COLO668 (cell line): Measurements from ENCODE around the gene NGFR.

Source experiments
- DNase-seq: peaks from one replicate; lab custom pipeline; 2025; ENCODE audit not compliant: unreplicated experiment; lab: John Stamatoyannopoulos, UW

NGFR gene

DNA sequence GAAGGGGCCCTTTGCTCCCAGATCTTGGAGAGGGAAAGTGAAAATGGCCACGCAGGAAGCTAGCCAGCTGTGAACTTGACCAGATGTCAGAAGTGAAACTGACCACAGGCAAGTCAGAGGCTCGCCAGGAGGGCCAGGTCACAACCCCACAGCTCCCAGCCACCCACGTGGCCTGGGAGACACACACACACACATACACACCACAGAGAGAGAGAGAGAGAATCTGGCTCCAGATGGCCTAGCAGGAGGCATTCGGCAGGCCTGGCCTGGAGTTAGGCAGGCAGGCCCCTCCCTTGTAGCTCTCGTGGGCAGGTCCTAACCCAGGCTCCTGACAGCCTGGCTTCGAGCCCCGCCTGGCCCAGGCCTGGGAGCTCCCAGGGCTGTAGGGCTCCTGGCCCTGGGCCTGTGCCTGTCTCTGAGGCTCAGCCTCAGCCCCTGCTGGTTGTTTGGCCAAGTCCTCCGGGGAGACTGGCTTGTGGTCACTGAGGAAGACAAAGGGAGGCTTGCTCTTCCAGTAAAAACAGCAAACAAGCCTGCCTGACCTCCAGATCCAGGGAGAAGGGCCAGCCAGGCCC is 20.2 kb downstream of the NGFR start:
- DNase-seq, result no peak

DNA sequence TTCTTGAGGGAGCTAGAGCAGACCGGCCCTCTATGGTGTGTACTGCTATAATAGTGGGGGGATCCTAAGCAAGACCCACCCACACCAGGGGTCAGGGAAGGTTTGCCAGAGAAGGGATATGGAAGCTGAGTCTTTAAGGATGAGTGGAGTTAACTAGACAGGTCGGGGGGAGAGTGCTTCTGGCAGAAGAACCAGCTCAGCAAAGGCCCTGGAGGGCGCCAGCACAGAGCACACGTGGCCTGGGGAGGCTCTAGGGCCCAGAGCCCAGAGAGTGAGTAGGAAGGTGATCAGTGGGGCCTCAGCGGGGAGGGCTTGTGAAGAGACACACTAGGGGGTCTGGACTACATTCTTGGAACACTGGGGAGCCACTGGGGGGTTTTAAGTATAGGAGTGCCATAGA is 21.1 kb downstream of the NGFR start:
- DNase-seq, result no peak

DNA sequence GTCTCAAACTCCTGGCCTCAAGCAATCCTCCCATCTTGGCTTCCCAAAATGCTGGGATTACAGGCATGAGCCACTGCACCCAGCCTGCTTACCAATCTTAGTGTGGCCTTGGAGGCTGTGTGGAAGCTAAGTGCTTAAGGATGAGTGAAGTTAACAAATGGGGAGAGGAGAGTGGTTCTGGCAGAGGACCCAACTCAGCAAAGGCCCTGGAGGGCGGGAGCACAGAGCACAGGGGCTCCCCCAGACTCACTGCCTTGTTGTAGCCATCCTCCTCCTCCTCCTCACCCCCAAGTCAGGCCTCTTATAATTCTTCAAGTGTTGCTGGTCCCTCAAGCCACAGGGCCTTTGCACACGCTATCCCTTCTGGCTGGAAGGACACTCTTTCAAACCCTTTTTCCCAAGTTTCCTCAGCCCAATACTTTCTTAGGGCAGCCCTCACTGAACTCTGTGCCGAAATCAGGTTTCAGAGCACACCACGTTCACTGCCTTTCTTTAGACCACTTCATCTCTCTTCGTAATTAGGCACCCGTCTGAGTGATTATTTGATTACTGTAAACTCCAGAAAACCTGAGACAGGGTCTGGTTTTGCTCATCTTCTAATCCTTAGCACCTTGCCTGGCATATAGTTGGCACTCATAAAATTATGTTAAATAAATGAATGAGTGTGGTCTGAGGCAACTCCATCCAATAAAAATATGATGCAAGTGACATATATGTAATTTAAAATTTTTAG is 23.4 kb downstream of the NGFR start:
- no peak for DNase-seq

DNA sequence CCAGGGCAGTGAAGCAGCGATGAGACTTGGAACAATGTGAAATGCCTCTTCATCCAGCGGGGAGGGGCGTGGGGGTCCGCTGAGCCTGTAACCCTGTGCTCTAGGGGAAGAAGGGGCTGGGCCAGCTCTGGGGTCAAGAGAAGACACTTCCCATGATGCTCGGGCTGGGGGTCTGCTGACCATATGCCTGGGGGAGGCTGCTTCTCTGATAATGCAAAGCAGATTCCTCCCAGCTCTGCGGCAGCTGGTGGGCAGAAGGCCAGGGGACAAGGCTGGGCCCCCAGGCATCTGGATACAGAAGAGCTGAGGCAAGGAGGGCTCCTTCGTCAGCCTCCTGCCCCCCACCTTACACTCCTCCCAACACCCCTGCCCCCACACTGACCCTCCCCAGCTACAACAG is 24.7 kb downstream of the NGFR start:
- DNase-seq, result no peak

DNA sequence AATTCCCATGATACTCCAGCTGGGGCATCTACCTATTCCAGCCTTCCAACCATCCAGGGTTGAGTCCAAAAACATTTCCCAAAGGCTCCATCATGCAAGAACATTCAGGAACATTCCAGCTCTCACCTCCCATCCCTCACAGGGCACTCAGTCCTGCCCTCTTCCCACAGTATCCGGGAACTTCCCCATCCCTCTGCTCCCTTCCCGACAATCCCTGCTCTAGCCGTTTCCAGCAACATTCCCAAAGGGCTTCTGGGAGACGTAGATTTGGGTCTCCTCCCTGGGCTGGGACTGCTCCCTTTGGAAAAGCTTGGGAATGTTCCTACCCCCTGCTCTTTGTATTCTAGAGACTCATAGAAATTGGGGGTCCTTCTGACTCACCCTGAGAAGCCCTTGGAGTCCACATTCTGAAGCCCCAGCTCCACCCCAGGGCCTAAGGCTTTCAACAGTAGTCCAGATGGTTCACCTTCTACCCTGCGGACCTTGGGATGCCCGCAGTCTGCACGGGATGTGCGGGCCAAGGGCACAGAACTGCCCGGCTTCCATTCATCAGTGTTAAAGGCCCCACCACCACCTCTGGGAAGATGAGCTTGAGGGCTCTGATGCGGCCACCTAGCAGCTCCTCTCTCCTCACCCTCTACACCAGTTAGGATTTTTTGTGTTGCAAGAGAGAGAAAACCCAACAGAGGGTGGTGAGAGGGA is 25.4 kb downstream of the NGFR start:
- DNase-seq, result no peak

DNA sequence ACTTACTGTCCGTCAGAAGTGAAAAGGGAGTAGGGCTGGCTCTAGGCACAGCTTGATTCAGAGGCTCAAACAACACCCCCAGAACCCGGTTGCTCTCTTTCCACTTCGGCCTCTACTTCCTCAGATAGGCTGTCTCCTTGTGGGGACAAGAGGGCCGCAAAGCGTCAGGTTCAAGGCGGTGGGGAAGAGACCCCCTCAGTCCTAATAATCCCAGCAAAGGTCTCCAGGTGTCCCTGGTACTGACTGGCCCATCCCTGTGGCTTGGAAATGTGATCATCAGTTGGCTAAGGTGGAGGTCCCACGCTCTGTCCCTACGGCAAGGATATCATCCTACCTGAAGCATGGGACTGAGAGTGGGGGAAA is 26.0 kb downstream of the NGFR start:
- no peak for DNase-seq

DNA sequence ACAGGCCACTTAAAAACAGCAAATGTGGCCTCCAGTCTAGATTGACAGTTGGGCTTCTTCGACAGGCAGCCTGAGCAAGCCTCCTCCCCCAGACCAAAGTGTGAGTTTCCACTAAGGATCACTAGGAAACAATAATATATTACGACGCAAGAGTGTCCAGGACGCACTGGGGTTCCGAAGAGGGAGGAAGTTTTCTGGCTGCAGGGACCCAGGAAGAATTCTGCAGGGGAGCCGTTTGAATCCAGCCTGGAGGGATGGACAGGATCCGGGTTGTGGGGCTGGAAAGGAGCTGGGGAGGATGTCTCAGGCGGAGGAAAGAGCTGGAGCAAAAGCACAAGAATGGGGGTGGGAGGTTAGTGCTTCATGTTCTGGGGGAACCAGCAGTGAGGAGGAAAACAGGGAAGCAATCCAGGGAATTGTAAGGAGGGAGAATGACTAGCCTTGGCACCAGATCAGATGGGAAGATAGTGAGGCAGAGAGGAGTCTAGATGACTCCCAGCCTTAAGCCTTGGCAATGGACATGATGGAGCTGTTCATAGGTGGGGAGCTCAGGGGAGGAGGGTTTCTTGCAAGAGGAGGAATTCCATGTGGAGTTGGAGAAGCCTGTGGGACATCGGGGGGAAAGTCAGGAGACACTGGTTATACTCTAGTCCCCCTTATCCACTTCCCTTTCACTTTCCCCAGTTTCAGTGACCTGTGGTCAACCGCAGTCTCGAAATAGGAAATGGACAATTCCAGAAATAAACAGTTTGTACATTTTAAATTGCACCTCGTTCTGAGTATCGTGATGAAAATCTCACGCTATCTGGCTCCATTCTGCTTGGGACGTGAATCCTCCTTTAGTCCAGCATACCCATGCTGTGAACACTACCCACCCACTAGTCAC is 26.6 kb downstream of the NGFR start:
- DNase-seq, result no peak

DNA sequence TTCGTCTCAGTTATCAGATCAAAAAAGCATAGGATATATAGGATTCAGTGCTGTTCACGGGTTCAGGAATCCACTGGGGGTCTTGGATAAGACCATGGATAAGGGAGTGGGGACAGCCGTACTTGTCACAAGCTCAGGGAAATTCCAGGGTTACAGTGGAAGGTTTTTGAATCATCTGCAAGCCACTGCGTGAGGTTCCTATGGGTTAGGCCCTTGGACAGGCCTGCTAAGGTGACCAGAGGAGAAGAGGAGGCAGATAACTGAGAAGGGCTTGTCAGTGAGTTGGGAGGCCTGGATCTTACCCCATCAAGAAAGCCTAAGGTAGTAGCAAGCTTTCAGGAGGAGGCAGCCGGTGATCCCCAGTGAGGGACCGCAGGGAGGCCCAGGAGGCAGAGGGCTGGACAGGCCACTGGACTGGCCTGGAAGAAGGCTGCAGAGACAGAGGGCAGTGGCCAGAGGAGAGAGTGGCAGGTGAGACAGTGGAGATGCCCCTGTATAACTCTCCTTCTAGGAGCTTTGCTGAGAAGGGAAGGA is 27.3 kb downstream of the NGFR start:
- no peak for DNase-seq

DNA sequence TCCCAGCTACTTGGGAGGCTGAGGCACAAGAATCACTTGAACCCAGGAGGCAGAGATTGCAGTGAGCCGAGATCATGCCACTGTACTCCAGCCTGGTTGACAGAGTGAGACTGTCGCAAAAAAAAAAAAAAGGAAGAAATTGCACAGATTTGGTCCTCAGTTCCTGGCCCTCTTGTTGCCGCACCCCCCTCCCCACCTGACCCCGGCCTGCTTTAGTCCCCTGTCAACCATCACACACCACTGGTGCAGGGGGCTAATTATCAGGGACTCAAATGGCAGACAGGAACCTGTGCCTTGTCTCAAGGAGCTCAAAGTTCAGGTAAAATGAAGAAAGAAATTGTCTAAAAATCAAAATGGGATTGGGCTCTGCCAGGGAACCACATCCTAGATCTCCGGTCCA is 28.1 kb downstream of the NGFR start:
- DNase-seq, result no peak

DNA sequence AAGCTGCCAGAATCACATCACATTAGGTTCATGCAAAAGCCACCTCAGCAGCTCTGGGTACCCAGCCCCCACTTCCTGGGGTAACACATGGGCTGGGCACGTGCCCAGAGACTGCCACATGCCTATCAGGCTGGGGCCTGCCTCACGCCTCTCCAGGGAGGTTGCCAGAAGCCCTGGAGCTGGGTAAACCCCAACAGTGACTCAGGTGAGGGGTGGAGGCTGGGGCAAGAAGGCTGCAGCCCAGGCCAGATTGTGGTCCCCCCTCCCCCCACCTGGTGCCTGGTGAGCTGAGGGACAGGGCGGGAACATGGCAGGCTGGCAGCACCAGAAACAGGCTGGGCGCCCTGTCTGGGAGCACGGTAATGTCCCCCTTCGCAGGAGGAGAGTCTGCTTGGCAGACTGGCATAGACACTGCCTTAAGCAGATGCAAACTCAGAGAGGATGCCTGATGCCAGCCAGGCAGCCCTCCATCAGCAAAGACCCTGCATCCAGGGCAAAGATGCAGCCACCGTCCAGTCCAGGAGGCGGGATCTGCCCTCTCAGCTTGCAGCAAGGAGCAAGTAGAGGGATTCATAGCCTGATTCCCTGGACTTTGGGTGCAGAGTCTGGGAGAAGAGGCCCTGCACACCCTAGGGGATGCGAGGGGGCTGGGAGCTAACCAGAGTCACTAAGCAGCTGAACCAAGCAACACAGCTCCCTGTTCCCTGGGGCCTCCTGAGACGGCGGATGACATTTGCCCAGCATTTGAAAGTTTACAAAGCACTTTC is 28.8 kb downstream of the NGFR start:
- DNase-seq, result no peak

DNA sequence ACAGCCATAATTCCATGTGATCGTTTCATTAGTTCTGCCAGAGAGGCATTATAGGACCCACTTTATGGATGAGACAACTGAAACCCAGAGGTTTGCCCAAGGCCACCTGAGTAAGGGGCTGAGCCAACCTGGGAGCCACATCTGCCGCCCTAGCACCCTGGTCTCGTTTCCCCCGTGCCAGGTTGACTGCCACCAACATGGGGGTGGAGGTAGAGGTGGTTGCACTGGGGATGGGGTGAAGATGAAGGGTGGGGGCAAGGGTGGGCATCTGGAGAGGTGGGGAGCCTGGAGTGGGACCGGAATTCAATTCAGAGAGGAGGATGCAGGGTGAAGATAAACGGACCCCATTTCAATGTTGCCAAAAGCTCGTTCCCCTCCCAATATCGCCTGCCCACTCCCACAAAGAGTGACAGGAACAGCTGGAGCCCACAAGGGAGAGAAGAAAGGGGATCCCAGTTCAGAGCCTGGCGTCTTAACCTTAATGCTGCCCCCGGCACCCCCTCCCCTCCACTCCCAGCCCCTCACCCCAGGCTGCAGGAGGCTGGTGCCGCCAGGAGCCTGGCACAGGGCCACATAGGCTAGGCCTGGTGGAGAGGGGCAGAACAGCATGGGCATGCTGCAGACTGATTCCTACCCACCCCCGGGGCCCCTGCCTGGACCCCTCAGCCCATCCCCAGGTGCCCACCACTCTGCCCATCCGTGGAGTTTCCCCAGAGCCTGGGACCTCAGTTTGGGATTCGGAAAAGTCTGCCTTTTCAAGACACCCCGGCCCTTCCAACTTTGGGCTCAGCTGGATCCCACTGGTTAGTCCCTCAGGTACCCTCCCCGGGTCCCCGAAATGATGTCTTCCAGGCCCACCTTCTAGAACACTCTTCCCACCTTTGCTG is 29.6 kb downstream of the NGFR start:
- DNase-seq, result no peak

DNA sequence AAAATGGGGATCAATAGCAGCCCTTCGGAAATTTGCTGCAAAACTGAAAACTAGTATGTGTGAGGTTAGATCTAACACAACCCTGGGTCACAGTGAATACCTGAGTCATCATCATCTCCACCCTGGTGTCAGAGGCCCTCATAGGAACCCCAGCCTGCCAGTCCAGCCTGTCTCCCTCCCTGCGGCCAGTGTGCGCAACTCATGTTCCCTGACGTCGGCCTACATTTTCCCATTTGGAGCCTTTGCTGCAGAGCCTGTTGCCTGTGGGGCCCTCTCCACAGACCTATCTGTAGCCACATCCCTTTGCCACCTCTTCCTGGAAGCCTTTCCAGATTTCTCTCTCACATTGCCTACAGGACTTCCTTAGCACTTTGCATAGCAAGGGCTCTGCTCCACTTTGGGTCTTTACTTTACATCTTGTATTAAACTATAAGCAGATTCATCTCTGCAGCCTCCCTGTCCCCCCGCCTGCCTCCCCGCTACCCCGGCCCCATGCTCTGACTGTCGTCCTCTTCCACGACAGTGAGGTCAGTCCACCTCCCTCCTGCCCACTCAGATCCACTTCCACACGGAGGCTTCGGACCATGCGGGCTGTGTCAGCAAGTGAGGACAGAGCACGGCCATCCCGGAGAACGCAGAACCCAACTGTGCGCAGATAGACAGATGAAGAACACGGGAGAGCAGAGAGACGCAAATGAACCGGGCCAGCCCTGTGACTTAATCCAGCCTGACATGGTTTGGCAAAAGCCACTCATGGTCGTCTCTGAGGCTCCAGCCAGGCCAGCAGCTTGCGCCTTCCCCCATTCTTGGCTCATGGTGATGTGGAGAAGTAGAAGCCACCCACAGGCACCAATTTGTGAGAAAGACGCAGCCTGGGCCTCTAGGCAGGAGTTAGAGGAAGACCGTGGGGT is 31.0 kb downstream of the NGFR start:
- DNase-seq, result no peak

DNA sequence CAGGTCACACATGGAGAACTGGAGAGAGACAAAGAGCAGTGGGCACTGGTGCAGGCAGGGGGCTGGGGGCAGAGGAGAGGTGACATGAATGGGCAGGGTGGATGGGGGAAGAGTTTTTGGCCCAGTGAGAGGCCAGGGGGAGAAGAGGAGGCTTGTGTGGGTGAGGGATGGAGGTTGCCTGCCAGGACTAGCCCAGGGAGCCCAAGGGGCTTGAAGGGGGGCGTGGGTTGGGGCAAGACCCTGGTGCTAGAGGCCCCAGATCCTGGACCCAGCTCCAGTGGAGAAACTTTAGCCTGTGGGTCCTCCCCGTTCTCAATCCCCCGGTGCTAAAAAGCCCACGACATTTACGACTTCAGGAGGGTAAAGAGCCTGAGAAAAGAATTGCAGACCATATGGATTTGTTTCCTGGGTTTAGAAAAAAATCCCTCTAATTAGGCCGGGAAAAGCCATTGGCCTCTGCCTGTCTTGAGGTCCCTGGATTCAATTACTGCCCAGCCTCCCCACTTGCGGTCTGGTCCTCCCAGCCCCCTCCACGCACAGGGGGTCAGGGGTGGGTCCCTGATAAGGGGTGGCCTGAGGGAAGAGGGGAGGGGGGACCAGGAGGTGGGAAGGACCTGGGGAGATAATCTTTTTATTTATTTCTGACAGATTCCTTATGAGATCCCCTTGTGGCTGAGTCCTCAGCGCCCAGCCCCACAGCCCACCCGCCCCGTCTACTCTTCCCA is 33.0 kb downstream of the NGFR start:
- DNase-seq, result no peak

DNA sequence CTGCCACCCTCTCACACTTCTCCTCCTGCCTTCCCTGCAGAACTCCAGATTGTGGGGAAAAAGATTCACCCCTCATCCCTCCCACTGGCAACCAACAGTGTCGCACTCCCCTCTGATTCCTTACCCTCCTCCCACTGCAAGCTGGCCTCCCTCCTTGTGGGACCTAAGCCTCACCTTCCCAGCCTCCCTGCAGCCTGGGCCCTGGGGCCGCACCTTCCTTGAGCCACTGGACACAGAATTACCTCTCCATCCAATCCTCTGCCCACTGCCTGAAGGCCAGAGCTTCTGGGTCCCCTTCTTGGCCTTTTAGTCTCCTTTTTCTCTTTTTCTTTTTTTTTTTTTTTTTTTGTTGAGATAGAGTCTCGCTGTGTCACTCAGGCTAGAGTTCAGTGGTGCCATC is 33.9 kb downstream of the NGFR start:
- no peak for DNase-seq

DNA sequence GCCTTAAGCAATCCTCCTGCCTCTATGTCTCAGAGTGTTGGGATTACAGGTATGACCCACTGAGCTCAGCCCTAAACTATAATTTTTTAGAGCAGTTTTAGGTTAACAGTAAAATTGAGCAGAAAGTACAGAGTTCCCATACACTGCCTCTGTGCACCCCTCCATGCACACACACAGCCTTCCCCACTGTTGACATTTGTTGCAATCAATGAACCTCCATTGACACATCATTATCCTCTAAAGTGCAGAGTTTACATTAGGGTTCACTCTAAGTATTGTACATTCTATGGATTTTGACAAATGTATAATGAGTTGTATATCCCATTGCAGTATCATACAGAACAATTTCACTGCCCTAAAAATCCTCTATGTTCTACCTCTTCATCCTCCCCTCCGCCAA is 35.0 kb downstream of the NGFR start:
- no peak for DNase-seq

DNA sequence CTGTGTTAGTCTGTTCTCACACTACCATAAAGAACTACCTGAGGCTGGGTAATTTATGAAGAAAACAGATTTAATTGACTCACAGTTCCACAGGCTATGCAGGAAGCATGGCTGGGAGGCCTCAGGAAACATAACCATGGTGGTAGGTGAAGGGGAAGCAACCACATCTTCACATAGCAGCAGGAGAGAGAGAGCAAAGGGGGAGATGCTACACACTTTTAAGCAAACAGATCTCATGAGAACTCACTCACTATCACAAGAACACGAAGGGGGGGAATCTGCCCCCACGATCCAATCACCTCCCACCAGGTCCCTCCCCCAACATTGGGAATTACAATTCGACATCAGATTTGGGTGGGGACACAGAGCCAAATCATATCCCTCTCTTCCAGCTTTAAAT is 48.8 kb downstream of the NGFR start:
- no peak for DNase-seq

DNA sequence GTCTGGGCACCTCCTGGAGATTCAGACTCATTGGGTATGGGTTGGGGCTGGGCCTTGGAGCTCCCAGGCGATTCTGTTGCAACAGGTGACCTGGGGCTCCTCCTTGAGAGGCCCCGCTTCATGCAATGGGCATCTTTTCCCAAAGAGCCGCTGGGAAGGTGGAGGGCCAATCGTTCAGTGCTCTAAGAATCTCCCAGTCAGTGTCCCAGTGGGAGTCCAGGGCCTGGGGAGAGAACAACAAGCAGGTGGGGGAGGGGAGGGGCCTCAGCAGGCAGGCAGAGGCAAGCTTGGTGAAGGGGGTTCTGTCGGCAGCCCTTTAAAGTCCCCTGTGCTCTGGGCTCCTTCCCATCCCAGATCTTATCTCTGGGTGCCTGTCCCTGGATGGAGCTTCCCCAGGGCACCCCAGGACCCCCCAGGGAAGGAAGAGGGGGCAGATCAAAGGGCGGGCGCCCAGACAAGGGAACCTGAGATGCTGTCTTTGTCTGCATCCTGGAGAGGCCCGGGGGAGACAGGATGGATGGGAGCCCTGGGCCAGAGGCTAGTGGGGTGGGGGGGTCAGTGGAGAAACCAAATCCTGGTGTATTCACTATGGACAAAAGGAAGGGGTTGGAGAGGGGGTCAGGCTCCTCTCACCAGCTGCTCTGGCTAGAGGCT is 50.0 kb downstream of the NGFR start:
- no peak for DNase-seq
